ENCODE data around the gene ZNF546. TPM values are rescaled to one million over a fixed set of nuclear protein-coding genes. Genes with fewer than 3 reads are reported as not detected.
"Not testable (repeated sequence)": the region's sequence is repeated elsewhere in the genome, so short reads cannot be mapped to it uniquely, and the experiment has no call there.

Gene ZNF546
- total RNA-seq: 1 to 10 TPM; 3.9 to 4.3 TPM

- TF ChIP-seq, protein P1, sequence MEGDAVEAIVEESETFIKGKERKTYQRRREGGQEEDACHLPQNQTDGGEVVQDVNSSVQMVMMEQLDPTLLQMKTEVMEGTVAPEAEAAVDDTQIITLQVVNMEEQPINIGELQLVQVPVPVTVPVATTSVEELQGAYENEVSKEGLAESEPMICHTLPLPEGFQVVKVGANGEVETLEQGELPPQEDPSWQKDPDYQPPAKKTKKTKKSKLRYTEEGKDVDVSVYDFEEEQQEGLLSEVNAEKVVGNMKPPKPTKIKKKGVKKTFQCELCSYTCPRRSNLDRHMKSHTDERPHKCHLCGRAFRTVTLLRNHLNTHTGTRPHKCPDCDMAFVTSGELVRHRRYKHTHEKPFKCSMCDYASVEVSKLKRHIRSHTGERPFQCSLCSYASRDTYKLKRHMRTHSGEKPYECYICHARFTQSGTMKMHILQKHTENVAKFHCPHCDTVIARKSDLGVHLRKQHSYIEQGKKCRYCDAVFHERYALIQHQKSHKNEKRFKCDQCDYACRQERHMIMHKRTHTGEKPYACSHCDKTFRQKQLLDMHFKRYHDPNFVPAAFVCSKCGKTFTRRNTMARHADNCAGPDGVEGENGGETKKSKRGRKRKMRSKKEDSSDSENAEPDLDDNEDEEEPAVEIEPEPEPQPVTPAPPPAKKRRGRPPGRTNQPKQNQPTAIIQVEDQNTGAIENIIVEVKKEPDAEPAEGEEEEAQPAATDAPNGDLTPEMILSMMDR (IDR thresholded peaks at IDR 0.05): no peak
- Histone ChIP-seq H3K4me3 (peak within 1 kb of the TSS; percentile 72 to 81), H3K27me3 (no peaks in the 10 kb centered on the region), H3K9me3 (no peaks in the 10 kb centered on the region), H3K4me1 (peaks cover 2 to 17% of the 10 kb centered on the region in 2 donors), H3K36me3 (no peaks in the 10 kb centered on the region), H3K27ac (peak within 1 kb of the TSS; percentile 92 to 93)
- peak; percentile 97 for DNase-seq (ENCODE audit: low spot score)
Observed at GRCh38 chr19:39996811-39997637, at the start of gene ZNF546. Gene ZNF546, plus strand, starts transcription at chr19:39997060. Its CDS starts 1,267 bp downstream, at chr19:39998327.

DNA sequence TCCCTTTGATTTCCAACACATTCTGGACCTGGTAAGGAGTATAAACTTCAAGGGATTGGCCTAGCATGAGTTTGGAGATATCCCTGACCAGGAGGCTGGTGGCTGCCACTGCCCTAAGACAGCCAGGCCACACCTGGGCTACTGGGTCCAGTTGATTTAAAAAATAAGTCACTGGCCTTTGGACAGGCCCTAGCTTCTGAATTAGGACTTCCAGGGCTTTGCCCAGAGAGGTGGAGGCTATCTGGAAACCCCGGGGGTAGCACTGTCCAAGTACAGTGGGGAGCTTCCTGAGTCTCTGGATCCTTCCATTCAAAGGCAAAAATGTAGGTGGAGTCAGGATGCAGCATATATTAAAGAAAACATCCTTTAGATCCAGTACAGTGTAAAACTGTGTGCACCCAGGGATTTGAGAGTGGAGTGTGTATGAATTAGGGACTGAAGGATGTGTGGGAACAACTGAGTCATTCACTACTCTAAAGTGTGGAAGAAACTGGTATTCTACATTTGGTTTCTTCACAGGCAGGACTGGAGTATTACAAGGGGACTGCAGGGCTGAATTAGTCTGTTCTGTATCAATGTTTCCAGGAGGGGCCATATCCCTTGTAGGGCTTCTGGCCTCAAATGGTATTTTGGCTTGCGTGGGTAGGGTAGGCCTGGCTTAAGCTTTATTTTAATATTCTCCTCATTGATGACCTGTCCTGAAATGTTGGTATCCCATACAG, 47.7 kb upstream of the ZNF546 start:
- H3K27me3 ChIP-seq: no peaks in the 10 kb centered on the region
- TF ChIP-seq, protein P1 (IDR thresholded peaks at IDR 0.05): no peak
- no peaks in the 10 kb centered on the region for H3K4me1 ChIP-seq
- H3K27ac ChIP-seq: no peak overlapping the region
- DNase-seq (ENCODE audit: low spot score): no peak
- H3K4me3 ChIP-seq: no peak overlapping the region
- H3K36me3 ChIP-seq: no peaks in the 10 kb centered on the region
- H3K9me3 ChIP-seq: no peaks in the 10 kb centered on the region

DNA sequence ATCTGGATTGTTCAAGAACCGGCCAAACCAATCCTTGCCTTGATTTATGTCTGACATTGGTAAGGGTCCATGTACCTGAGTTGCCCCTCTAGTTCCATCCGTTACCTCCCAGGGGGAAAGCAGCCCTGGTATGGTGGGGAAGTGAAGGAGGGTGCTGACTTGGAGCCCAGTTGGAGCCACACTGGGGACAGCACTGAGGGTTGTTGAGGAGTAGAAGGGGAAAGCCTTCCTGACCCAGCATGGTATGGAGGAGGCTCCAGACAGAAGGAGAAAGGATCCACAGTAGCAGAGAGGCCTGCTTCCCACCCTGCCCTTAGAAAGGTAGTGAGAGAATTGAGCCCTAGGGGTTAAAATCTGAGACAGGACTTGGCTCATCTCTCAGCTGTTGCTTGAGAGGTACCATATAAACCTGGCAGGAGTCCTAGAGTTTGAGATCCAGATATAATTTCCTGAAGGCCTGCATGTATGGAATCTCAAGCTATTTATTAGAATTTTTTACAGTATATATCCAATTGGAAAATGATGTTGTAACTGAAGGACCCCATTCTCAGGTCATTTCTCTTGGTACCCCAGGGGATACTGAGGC, 45.7 kb upstream of the ZNF546 start:
- H3K4me3 ChIP-seq: no peak overlapping the region
- no peaks in the 10 kb centered on the region for H3K27me3 ChIP-seq

GRCh38 chr19:39951686-39952085, 45.2 kb upstream of the ZNF546 start:
- Histone ChIP-seq H3K9me3 (no peaks in the 10 kb centered on the region), H3K36me3 (no peaks in the 10 kb centered on the region), H3K4me3 (no peak overlapping the region), H3K4me1 (no peaks in the 10 kb centered on the region), H3K27me3 (no peaks in the 10 kb centered on the region), H3K27ac (no peak overlapping the region)
- no peak for DNase-seq (ENCODE audit: low spot score)
- TF ChIP-seq, protein P1 (IDR thresholded peaks at IDR 0.05): no peak

More for the DNA sequence above, 45.7 kb upstream of the ZNF546 start:
- TF ChIP-seq, protein P1 (IDR thresholded peaks at IDR 0.05): no peak
- Histone ChIP-seq H3K4me1 (no peaks in the 10 kb centered on the region), H3K9me3 (no peaks in the 10 kb centered on the region), H3K27ac (no peak overlapping the region), H3K36me3 (no peaks in the 10 kb centered on the region)
- DNase-seq (ENCODE audit: low spot score): no peak

DNA sequence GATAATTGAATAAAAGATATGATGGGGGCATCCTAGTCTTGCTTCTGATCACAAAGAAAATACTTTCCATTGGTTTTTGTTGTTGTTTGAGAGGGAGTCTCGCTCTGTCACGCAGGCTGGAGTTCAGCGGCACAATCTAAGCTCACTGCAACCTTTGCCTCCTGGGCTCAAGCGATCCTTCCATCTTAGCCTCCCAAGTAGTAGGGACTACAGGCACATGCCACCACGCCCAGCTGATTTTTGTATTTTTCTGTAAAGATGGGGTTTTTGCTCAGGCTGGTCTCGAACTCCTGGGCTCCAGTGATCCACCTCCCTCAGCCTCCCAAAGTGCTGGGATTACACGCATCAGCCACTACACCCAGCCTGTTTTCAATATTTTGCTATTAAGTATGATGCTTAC, 42.9 kb upstream of the ZNF546 start:
- Histone ChIP-seq H3K4me3 (no peak overlapping the region), H3K36me3 (no peaks in the 10 kb centered on the region), H3K9me3 (no peaks in the 10 kb centered on the region), H3K4me1 (no peaks in the 10 kb centered on the region), H3K27ac (no peak overlapping the region), H3K27me3 (no peaks in the 10 kb centered on the region)
- no peak for DNase-seq (ENCODE audit: low spot score)
- TF ChIP-seq, protein P1 (IDR thresholded peaks at IDR 0.05): no peak

DNA sequence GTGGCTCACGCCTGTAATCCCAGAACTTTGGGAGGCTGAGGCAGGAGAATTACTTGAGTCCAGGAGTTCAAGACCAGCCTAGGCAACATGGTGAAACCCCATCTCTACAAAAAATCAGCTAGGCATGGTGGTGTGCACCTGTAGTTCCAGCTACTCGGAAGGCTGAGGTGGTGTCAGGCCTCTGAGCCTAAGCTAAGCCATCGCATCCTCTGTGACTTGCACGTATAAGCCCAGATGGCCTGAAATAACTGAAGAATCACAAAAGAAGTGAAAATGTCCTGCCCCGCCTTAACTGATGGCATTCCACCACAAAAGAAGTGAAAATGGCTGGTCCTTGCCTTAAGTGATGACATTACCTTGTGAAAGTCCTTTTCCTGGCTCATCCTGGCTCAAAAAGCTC, 39.0 kb upstream of the ZNF546 start:
- not testable (repeated sequence) for H3K27me3 ChIP-seq; H3K27ac ChIP-seq; H3K36me3 ChIP-seq; H3K4me3 ChIP-seq; DNase-seq (ENCODE audit: low spot score); H3K9me3 ChIP-seq; H3K4me1 ChIP-seq

DNA sequence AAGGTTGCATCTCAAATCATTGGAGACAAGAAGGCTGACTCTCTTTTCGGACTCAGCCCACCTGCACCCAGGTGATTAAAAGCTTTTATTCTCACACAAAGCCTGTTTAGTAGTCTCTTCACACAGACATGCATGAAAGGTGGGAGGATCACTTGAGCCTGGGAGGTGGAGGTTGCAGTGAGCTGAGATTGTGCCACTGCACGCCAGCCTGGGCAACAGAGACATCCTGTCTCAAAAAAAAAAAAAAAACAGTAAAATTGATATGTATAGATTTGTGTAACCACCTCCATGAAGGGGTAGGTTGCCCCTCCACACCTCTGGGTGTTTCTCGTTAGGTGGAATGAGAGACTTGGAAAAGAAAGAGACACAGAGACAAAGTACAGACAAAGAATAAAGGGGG, 37.9 kb upstream of the ZNF546 start:
- H3K9me3 ChIP-seq; DNase-seq (ENCODE audit: low spot score); H3K27me3 ChIP-seq; H3K4me3 ChIP-seq; H3K4me1 ChIP-seq; H3K36me3 ChIP-seq; H3K27ac ChIP-seq: not testable (repeated sequence)

DNA sequence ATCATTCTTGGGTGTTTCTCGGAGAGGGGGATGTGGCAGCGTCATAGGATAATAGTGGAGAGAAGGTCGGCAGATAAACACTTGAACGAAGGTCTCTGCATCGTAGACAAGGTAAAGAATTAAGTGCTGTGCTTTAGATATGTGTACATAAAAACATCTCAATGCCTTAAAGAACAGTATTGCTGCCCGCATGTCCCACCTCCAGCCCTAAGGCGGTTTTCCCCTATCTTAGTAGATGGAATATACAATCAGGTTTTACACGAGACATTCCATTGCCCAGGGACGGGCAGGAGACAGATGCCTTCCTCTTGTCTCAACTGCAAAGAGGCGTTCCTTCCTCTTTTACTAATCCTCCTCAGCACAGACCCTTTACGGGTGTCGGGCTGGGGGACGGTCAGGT, 37.5 kb upstream of the ZNF546 start:
- H3K4me3 ChIP-seq; H3K4me1 ChIP-seq; H3K27ac ChIP-seq; H3K9me3 ChIP-seq; H3K27me3 ChIP-seq; DNase-seq (ENCODE audit: low spot score); H3K36me3 ChIP-seq: not testable (repeated sequence)

All from right atrium auricular region (tissue), 2 donors.